ENCODE results near the gene LZTFL1. TPM values are rescaled to one million over a fixed set of nuclear protein-coding genes. Genes with fewer than 3 reads are reported as not detected.

LZTFL1 gene
- total RNA-seq, 1 experiment from 2014 or later: 21.0 TPM

GRCh38 chr3:45864760-45865519, 23.0 kb upstream of the LZTFL1 start:
- Histone ChIP-seq H2AFZ (ENCODE audit: low read depth, low read length, poor library complexity, severe bottlenecking) (no peak overlapping the region), H3K4me1 (ENCODE audit: control insufficient read depth in 1 of 2, insufficient read depth in 2 of 2, low read length in 2 of 2) (no peaks in the 10 kb centered on the region), H3K9me3 (ENCODE audit: control insufficient read depth in 1 of 2, insufficient read depth in 1 of 2, low read depth in 1 of 2, low read length in 2 of 2) (peaks cover 0 to 11% of the 10 kb centered on the region in 2 experiments; a peak in 3 of 4 replicates), H3K27ac (ENCODE audit: low read depth, low read length) (no peak overlapping the region), H3K9me2 (ENCODE audit: insufficient read depth) (no peaks in the 10 kb centered on the region), H3K79me2 (ENCODE audit: insufficient read depth, low read length) (no peaks in the 10 kb centered on the region), H3K9ac (ENCODE audit: low read length) (no peak overlapping the region), H3K36me3 (ENCODE audit: control insufficient read depth in 1 of 2, insufficient read depth in 2 of 2, low read length in 2 of 2) (no peaks in the 10 kb centered on the region), H3K27me3 (ENCODE audit: insufficient read depth, low read length) (no peaks in the 10 kb centered on the region), H3K4me2 (ENCODE audit: low read length) (no peak overlapping the region), H4K20me1 (ENCODE audit: insufficient read depth) (no peaks in the 10 kb centered on the region), H3K4me3 (replicated peaks in 1 of 2; ENCODE audit: low read depth in 1 of 2, low read length in 2 of 2) (no peak overlapping the region)
- intact Hi-C loops (cut with micrococcal nuclease): no loop called here
- ChIA-PET CTCF (no interaction called here), POLR2A (no interaction called here), RAD21 (ENCODE audit: low non-redundant PET in 1 of 2, low total read pairs in 2 of 2, uncharacterized antibody in 2 of 2, unreplicated experiment in 2 of 2) (no interaction called here)
- DNase-seq (ENCODE audit: low read depth, low spot score) (no peak), ATAC-seq (no peak)
- BruUV-seq (replicated peaks): no TSS peak
- TF ChIP-seq ZBTB33 (IDR thresholded peaks at IDR 0.05; ENCODE audit: extremely low read depth, insufficient replicate concordance, low read length): no peak
- no peak for TF ChIP-seq TCF7L2 (IDR thresholded peaks at IDR 0.05; ENCODE audit: borderline replicate concordance, extremely low read depth, insufficient read depth, insufficient read length)
- no peak for TF ChIP-seq MAX (IDR thresholded peaks at IDR 0.05)
- no peak for TF ChIP-seq CBX3 (IDR thresholded peaks at IDR 0.05; ENCODE audit: low read depth)
- TF ChIP-seq SP1 (IDR thresholded peaks at IDR 0.05; ENCODE audit: low read depth): no peak
- TF ChIP-seq JUND (IDR thresholded peaks at IDR 0.05): no peak
- no peak for TF ChIP-seq ZNF274 (IDR thresholded peaks at IDR 0.05; ENCODE audit: low read depth, low read length)
- no peak for TF ChIP-seq EZH2 (IDR thresholded peaks at IDR 0.05)
- TF ChIP-seq EGR1 (IDR thresholded peaks at IDR 0.05; ENCODE audit: low read depth): no peak
- TF ChIP-seq YY1 (IDR thresholded peaks at IDR 0.05; ENCODE audit: extremely low read depth, insufficient replicate concordance, low read depth, low read length): no peak
- no peak for TF ChIP-seq FOSL1 (IDR thresholded peaks at IDR 0.05; ENCODE audit: low read depth)
- no peak for TF ChIP-seq CTCF (IDR thresholded peaks at IDR 0.05 in 2 of 3, conservative IDR thresholded peaks at IDR 0.05 in 1 of 3; ENCODE audit: borderline replicate concordance in 1 of 3, insufficient read depth in 1 of 3, low read depth in 2 of 3, low read length in 2 of 3)
